ENCODE data around the gene CAPN2.
"Not testable (repeated sequence)": the region's sequence is repeated elsewhere in the genome, so short reads cannot be mapped to it uniquely, and the experiment has no call there.

Gene CAPN2

GRCh38 chr1:223794136-223794880 lies 82.0 kb downstream of the CAPN2 start:
- DNase-seq, result no peak

GRCh38 chr1:223796210-223796609 lies 83.9 kb downstream of the CAPN2 start:
- DNase-seq, result no peak

- no peak for DNase-seq
Measured at GRCh38 chr1:223802032-223802431, 89.7 kb downstream of the CAPN2 start.

- no peak for DNase-seq
Measured at GRCh38 chr1:223802602-223803001, 90.3 kb downstream of the CAPN2 start.

GRCh38 chr1:223803211-223803610 lies 90.9 kb downstream of the CAPN2 start:
- DNase-seq, result no peak

- not testable (repeated sequence) for DNase-seq
Measured at GRCh38 chr1:223809905-223810304, 97.6 kb downstream of the CAPN2 start.

GRCh38 chr1:223810586-223810985 lies 98.2 kb downstream of the CAPN2 start:
- DNase-seq, result no peak

GRCh38 chr1:223811634-223812101 lies 99.3 kb downstream of the CAPN2 start:
- no peak for DNase-seq

GRCh38 chr1:223813645-223814044 lies 101.3 kb downstream of the CAPN2 start:
- no peak for DNase-seq

GRCh38 chr1:223815020-223815853 lies 102.9 kb downstream of the CAPN2 start:
- DNase-seq, result no peak

GRCh38 chr1:223815865-223816264 lies 103.5 kb downstream of the CAPN2 start:
- DNase-seq, result no peak

- not testable (repeated sequence) for DNase-seq
Measured at GRCh38 chr1:223817265-223817664, 104.9 kb downstream of the CAPN2 start.

- DNase-seq, result no peak
Measured at GRCh38 chr1:223819730-223820514, 107.6 kb downstream of the CAPN2 start.

GRCh38 chr1:223820515-223820858 lies 108.1 kb downstream of the CAPN2 start:
- no peak for DNase-seq

- no peak for DNase-seq
Measured at GRCh38 chr1:223820971-223821370, 108.6 kb downstream of the CAPN2 start.

- DNase-seq, result no peak
Measured at GRCh38 chr1:223824287-223824686, 111.9 kb downstream of the CAPN2 start.

- DNase-seq, result no peak
Measured at GRCh38 chr1:223824712-223825111, 112.4 kb downstream of the CAPN2 start.

Data from activated CD4-positive, alpha-beta T cell treated with anti-CD3 and anti-CD28 coated beads for 1 hour (primary cell).